Neural crest cell (in vitro differentiated cells): ENCODE measurements around the gene GRAMD2A. TPM values are rescaled to one million over a fixed set of nuclear protein-coding genes. Genes with fewer than 3 reads are reported as not detected.

Experiments
- DNase-seq: peaks from one replicate; pipeline ENCODE4 v3.0.0; 2021; ENCODE audit warnings: low read depth, mixed read lengths, low spot score
- H3K27ac Mint-ChIP-seq: one replicate; pipeline ENCODE4 v1.8.0; 2021; ENCODE audit warnings: mild to moderate bottlenecking, mixed read lengths; ENCODE audit not compliant: unreplicated experiment
- H3K27me3 Mint-ChIP-seq: 2 replicates; pipeline ENCODE4 v1.8.0; 2021; ENCODE audit warnings: low read depth, mild to moderate bottlenecking, mixed read lengths
- H3K36me3 Mint-ChIP-seq: 2 replicates; pipeline ENCODE4 v1.8.0; 2021; ENCODE audit warnings: low read depth, mild to moderate bottlenecking, mixed read lengths
- H3K4me1 Mint-ChIP-seq: 2 replicates; pipeline ENCODE4 v1.8.0; 2021; ENCODE audit warnings: mixed read lengths
- H3K4me3 Mint-ChIP-seq: one replicate; pipeline ENCODE4 v1.8.0; 2021; ENCODE audit warnings: mild to moderate bottlenecking, mixed read lengths
- H3K9me3 Mint-ChIP-seq: 2 replicates; pipeline ENCODE4 v1.8.0; 2021; ENCODE audit warnings: mixed read lengths
- CTCF ChIP-seq: fragments of 200-600 bp; sonication (generic); conservative IDR thresholded peaks from 2 replicates; pipeline ENCODE4 v1.5.0; 2021; ENCODE audit warnings: antibody characterized with exemption, mild to moderate bottlenecking
- total RNA-seq: library from RNA; stranded (reverse); gene quantifications from 2 replicates; pipeline ENCODE4 v1.2.1, GENCODE V29; 2021

Gene GRAMD2A
- total RNA-seq, 1 donor from 2014 or later: 0.35 TPM

- H3K4me1 Mint-ChIP-seq: peaks cover 23% of the 10 kb centered on the region
- H3K27me3 Mint-ChIP-seq: peaks cover 8% of the 10 kb centered on the region
- no peak for TF ChIP-seq CTCF
- no peaks in the 10 kb centered on the region for H3K36me3 Mint-ChIP-seq
- no peak overlapping the region for H3K27ac Mint-ChIP-seq
- no peak overlapping the region for H3K4me3 Mint-ChIP-seq
- H3K9me3 Mint-ChIP-seq: no peaks in the 10 kb centered on the region
- no peak for DNase-seq
These were observed 20.8 kb downstream of the GRAMD2A start for GRCh38 chr15:72176743-72177142.

GRCh38 chr15:72176159-72176558 lies 21.4 kb downstream of the GRAMD2A start:
- peaks cover 6% of the 10 kb centered on the region for H3K27me3 Mint-ChIP-seq
- H3K9me3 Mint-ChIP-seq: no peaks in the 10 kb centered on the region

GRCh38 chr15:72175186-72176044 lies 22.2 kb downstream of the GRAMD2A start:
- Mint-ChIP-seq H3K4me1 (peaks cover 12% of the 10 kb centered on the region), H3K27ac (peak overlapping the region; percentile 64), H3K27me3 (peaks cover 3% of the 10 kb centered on the region), H3K36me3 (no peaks in the 10 kb centered on the region), H3K9me3 (no peaks in the 10 kb centered on the region), H3K4me3 (no peak overlapping the region)
- no peak for TF ChIP-seq CTCF
- DNase-seq: no peak

More at GRCh38 chr15:72176159-72176558, 21.4 kb downstream of the GRAMD2A start:
- Mint-ChIP-seq H3K4me1 (peaks cover 17% of the 10 kb centered on the region), H3K36me3 (no peaks in the 10 kb centered on the region), H3K27ac (no peak overlapping the region), H3K4me3 (no peak overlapping the region)
- no peak for DNase-seq
- TF ChIP-seq CTCF: no peak

- Mint-ChIP-seq H3K9me3 (no peaks in the 10 kb centered on the region), H3K27ac (peak overlapping the region; percentile 64), H3K27me3 (peaks cover 3% of the 10 kb centered on the region), H3K4me3 (no peak overlapping the region), H3K36me3 (no peaks in the 10 kb centered on the region), H3K4me1 (peaks cover 6% of the 10 kb centered on the region)
- DNase-seq: no peak
- TF ChIP-seq CTCF: no peak
These were observed 22.9 kb downstream of the GRAMD2A start for GRCh38 chr15:72174551-72175165.

- peak overlapping the region; percentile 73 for H3K27ac Mint-ChIP-seq
- no peak for DNase-seq
- no peaks in the 10 kb centered on the region for H3K36me3 Mint-ChIP-seq
- H3K27me3 Mint-ChIP-seq: peaks cover 3% of the 10 kb centered on the region
- H3K4me1 Mint-ChIP-seq: peaks cover 4% of the 10 kb centered on the region
- H3K4me3 Mint-ChIP-seq: no peak overlapping the region
- TF ChIP-seq CTCF: no peak
- H3K9me3 Mint-ChIP-seq: no peaks in the 10 kb centered on the region
These were observed 23.6 kb downstream of the GRAMD2A start for GRCh38 chr15:72173864-72174550.
